ENCODE measurements around the gene CSNK2B.

DNA sequence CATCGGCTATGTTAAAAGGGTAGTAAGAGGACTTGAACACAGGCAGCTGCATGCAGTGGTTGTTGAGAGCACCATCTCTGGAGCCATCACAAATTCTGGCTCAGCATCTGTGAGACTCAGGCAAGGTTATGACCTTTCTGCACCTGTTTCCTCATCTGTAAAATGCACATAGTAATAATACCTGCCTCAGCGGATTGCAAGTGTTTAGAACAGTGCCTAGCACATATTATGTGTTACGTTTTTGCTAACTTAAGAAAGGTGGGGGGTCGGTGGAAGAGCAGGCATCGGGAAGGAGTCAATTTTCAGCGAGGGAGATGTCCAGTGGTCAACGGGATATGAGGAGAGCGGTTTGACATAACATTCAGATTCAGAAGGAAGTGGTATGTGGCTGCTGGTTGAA, 12.1 kb downstream of the CSNK2B start:
- no peak for TF ChIP-seq EZH2 (IDR thresholded peaks at IDR 0.05; ENCODE audit: borderline replicate concordance, low read length)
- TF ChIP-seq, protein P1, sequence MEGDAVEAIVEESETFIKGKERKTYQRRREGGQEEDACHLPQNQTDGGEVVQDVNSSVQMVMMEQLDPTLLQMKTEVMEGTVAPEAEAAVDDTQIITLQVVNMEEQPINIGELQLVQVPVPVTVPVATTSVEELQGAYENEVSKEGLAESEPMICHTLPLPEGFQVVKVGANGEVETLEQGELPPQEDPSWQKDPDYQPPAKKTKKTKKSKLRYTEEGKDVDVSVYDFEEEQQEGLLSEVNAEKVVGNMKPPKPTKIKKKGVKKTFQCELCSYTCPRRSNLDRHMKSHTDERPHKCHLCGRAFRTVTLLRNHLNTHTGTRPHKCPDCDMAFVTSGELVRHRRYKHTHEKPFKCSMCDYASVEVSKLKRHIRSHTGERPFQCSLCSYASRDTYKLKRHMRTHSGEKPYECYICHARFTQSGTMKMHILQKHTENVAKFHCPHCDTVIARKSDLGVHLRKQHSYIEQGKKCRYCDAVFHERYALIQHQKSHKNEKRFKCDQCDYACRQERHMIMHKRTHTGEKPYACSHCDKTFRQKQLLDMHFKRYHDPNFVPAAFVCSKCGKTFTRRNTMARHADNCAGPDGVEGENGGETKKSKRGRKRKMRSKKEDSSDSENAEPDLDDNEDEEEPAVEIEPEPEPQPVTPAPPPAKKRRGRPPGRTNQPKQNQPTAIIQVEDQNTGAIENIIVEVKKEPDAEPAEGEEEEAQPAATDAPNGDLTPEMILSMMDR (conservative IDR thresholded peaks at IDR 0.05 in 1 of 2, IDR thresholded peaks at IDR 0.05 in 1 of 2; ENCODE audit: extremely low read depth in 1 of 2, insufficient read depth in 1 of 2, low read depth in 1 of 2, low read length in 2 of 2), result no peak
